WERI-Rb-1 (cell line): ENCODE data around the gene GPR146.

ENCODE experiments used
- DNase-seq: peaks from one replicate; pipeline ENCODE4 v3.0.0-alpha.2; 2020
- H3K27ac ChIP-seq: fragments of 250-450 bp; sonication (Bioruptor Pico); 2 replicates; pipeline ENCODE4 v1.5.1; 2020; ENCODE audit warnings: mild to moderate bottlenecking, moderate library complexity
- H3K27me3 ChIP-seq: fragments of 250-450 bp; sonication (Bioruptor Pico); 2 replicates; pipeline ENCODE4 v1.5.1; 2021; ENCODE audit warnings: mild to moderate bottlenecking, low read depth, moderate library complexity; ENCODE audit not compliant: insufficient read depth, severe bottlenecking
- H3K36me3 ChIP-seq: fragments of 250-450 bp; sonication (Bioruptor Pico); 2 replicates; pipeline ENCODE4 v1.5.1; 2020; ENCODE audit warnings: mild to moderate bottlenecking, moderate library complexity
- H3K4me3 ChIP-seq: 2 replicates; pipeline ENCODE4 v1.5.1; 2011; ENCODE audit warnings: low read depth, mild to moderate bottlenecking, control low read depth, low read length
- H3K9me3 ChIP-seq: fragments of 250-450 bp; sonication (Bioruptor Pico); 2 replicates; pipeline ENCODE4 v1.5.1; 2021; ENCODE audit warnings: mild to moderate bottlenecking, moderate library complexity; ENCODE audit not compliant: severe bottlenecking
- CTCF ChIP-seq: IDR thresholded peaks from 2 replicates; pipeline ENCODE4 v1.5.1; 2011; ENCODE audit warnings: low read depth, mild to moderate bottlenecking, control low read depth, inconsistent platforms, low read length

Gene GPR146

GRCh38 chr7:1087952-1088920 lies 43.9 kb downstream of the GPR146 start, which contains the start of gene GPER1:
GPER1 (plus strand) TSS chr7:1088113; CDS start chr7:1091729, 3,616 bp downstream.
- DNase-seq = no peak
- no peak within 1 kb of the TSS for H3K27ac ChIP-seq
- H3K27me3 ChIP-seq = no peaks in the 10 kb centered on the region
- TF ChIP-seq CTCF = no peak
- no peaks in the 10 kb centered on the region for H3K9me3 ChIP-seq
- peaks cover 2% of the 10 kb centered on the region; the same call in 1 of the 2 replicates for H3K36me3 ChIP-seq
- no peak within 1 kb of the TSS for H3K4me3 ChIP-seq

GRCh38 chr7:1090236-1090635 lies 45.9 kb downstream of the GPR146 start:
- H3K36me3 ChIP-seq = peaks cover 2% of the 10 kb centered on the region; the same call in 1 of the 2 replicates
- no peak for DNase-seq
- H3K27ac ChIP-seq = no peak overlapping the region
- H3K4me3 ChIP-seq = no peak overlapping the region
- no peaks in the 10 kb centered on the region for H3K27me3 ChIP-seq
- TF ChIP-seq CTCF = no peak
- no peaks in the 10 kb centered on the region for H3K9me3 ChIP-seq

GRCh38 chr7:1090686-1091643 lies 46.6 kb downstream of the GPR146 start:
- H3K9me3 ChIP-seq = no peaks in the 10 kb centered on the region
- no peak overlapping the region for H3K4me3 ChIP-seq
- TF ChIP-seq CTCF = no peak
- no peak overlapping the region for H3K27ac ChIP-seq
- peaks cover 2% of the 10 kb centered on the region; the same call in 1 of the 2 replicates for H3K36me3 ChIP-seq
- H3K27me3 ChIP-seq = no peaks in the 10 kb centered on the region
- DNase-seq = no peak

GRCh38 chr7:1091644-1092027 lies 47.3 kb downstream of the GPR146 start:
- no peak overlapping the region for H3K27ac ChIP-seq
- peaks cover 2% of the 10 kb centered on the region; the same call in 1 of the 2 replicates for H3K36me3 ChIP-seq
- H3K27me3 ChIP-seq = no peaks in the 10 kb centered on the region
- H3K9me3 ChIP-seq = no peaks in the 10 kb centered on the region
- TF ChIP-seq CTCF = no peak
- DNase-seq = no peak
- no peak overlapping the region for H3K4me3 ChIP-seq

- peaks cover 2% of the 10 kb centered on the region; the same call in 1 of the 2 replicates for H3K36me3 ChIP-seq
- no peaks in the 10 kb centered on the region for H3K27me3 ChIP-seq
- no peak overlapping the region for H3K27ac ChIP-seq
- H3K4me3 ChIP-seq = no peak overlapping the region
- no peaks in the 10 kb centered on the region for H3K9me3 ChIP-seq
- TF ChIP-seq CTCF = no peak
- DNase-seq = no peak
Observed at GRCh38 chr7:1092161-1092632, 47.9 kb downstream of the GPR146 start.
